GM23248 (cell line): Measurements from ENCODE around the gene WIPF2. TPM values are rescaled to one million over a fixed set of nuclear protein-coding genes. Genes with fewer than 3 reads are reported as not detected.

Experiments
- DNase-seq: peaks from one replicate; pipeline ENCODE4 v3.0.0-alpha.2; 2015
- H2AFZ ChIP-seq: fragments of 200-600 bp; sonication (generic); 2 replicates; pipeline ENCODE4 v1.6.1; 2016; ENCODE audit warnings: antibody characterized with exemption
- H3F3A ChIP-seq: fragments of 200-600 bp; sonication (generic); 2 replicates; pipeline ENCODE4 v1.6.1; 2016; ENCODE audit warnings: mild to moderate bottlenecking, antibody characterized with exemption, mixed run types; ENCODE audit not compliant: insufficient read depth
- H3K27ac ChIP-seq: fragments of 200-600 bp; sonication (generic); 2 replicates; pipeline ENCODE4 v1.5.1; 2016; ENCODE audit warnings: mild to moderate bottlenecking
- H3K27me3 ChIP-seq: fragments of 200-600 bp; sonication (generic); replicated peaks from 2 replicates; pipeline ENCODE4 v1.6.1; 2016; ENCODE audit warnings: mild to moderate bottlenecking; ENCODE audit not compliant: insufficient read depth
- H3K36me3 ChIP-seq: fragments of 200-600 bp; sonication (generic); 2 replicates; pipeline ENCODE4 v1.6.1; 2016; ENCODE audit warnings: low read depth, mild to moderate bottlenecking
- H3K4me1 ChIP-seq: fragments of 200-600 bp; sonication (generic); 2 replicates; pipeline ENCODE4 v1.6.1; 2016; ENCODE audit warnings: mild to moderate bottlenecking; ENCODE audit not compliant: insufficient read depth
- H3K4me2 ChIP-seq: fragments of 200-600 bp; sonication (generic); one replicate; pipeline ENCODE4 v1.6.1; 2016; ENCODE audit warnings: mild to moderate bottlenecking; ENCODE audit not compliant: unreplicated experiment
- H3K4me3 ChIP-seq: fragments of 200-600 bp; sonication (generic); 2 replicates; pipeline ENCODE4 v1.5.1; 2016; ENCODE audit warnings: mild to moderate bottlenecking
- H3K79me2 ChIP-seq: fragments of 200-600 bp; sonication (generic); 2 replicates; pipeline ENCODE4 v1.6.1; 2016; ENCODE audit warnings: mild to moderate bottlenecking; ENCODE audit not compliant: insufficient read depth
- H3K9ac ChIP-seq: fragments of 200-600 bp; sonication (generic); 2 replicates; pipeline ENCODE4 v1.6.1; 2016; ENCODE audit warnings: mild to moderate bottlenecking
- H3K9me2 ChIP-seq: fragments of 200-600 bp; sonication (generic); 2 replicates; pipeline ENCODE4 v1.6.1; 2016; ENCODE audit warnings: mixed run types, mild to moderate bottlenecking, moderate library complexity; ENCODE audit not compliant: insufficient read depth
- H3K9me3 ChIP-seq: fragments of 200-600 bp; sonication (generic); one replicate; pipeline ENCODE4 v1.6.1; 2017; ENCODE audit warnings: low read depth
- H4K20me1 ChIP-seq: fragments of 200-600 bp; sonication (generic); 2 replicates; pipeline ENCODE4 v1.6.0; 2016; ENCODE audit not compliant: insufficient read depth
- EZH2 ChIP-seq: fragments of 200-600 bp; sonication (generic); IDR thresholded peaks from 2 replicates; pipeline ENCODE4 v1.6.1; 2018; ENCODE audit warnings: antibody characterized with exemption, mild to moderate bottlenecking; ENCODE audit not compliant: insufficient read depth, poor library complexity, severe bottlenecking
- EZH2phosphoT487 ChIP-seq: fragments of 200-600 bp; sonication (generic); IDR thresholded peaks from 2 replicates; pipeline ENCODE4 v1.6.1; 2018; ENCODE audit warnings: antibody characterized with exemption, moderate library complexity, mild to moderate bottlenecking, low read depth; ENCODE audit not compliant: insufficient read depth
- WGBS, 2 experiments: methylation state at CpG; one replicate each; pipeline ENCODE4 v1.1.6; 2015 to 2017; ENCODE audit warnings: low lambda C conversion rate in 2 of 2, low coverage in 1 of 2; ENCODE audit errors: missing lambda C conversion rate in 2 of 2; 5-methylcytosine and 5-hydroxymethylcytosine counted together
- in situ Hi-C: fragments of 300-500 bp; cut with MboI; formaldehyde crosslinking; loops from 2 replicates; pipeline ENCODE4 v1.15.0; 2020
- polyA plus RNA-seq: library from polyadenylated mRNA; unstranded; fragments of >200 nt; fragmentation: Nextera tagmentation; extraction: Ambion mirVana; gene quantifications from 2 replicates; pipeline ENCODE4 v1.2.1, GENCODE V29; 2016
- total RNA-seq: library from RNA; depleted of rRNA; stranded (reverse); fragments of >200 nt; shearing (Covaris generic); gene quantifications from 2 replicates; pipeline ENCODE4 v1.2.3, GENCODE V29; 2014

The WIPF2 gene
- total and polyA plus RNA-seq, 2 experiments from 2014 or later: 5.9 to 20.5 TPM

- in situ Hi-C loops: no loop called here
- Histone ChIP-seq H3F3A (peaks cover 37% of the 10 kb centered on the region), H3K79me2 (peaks cover 14% of the 10 kb centered on the region; the same call in 1 of the 2 replicates), H3K9me3 (no peaks in the 10 kb centered on the region), H2AFZ (peak within 1 kb of the TSS; percentile 68), H3K27ac (peak within 1 kb of the TSS; percentile 58), H3K9ac (peak within 1 kb of the TSS; percentile 85), H3K9me2 (no peaks in the 10 kb centered on the region), H3K36me3 (no peaks in the 10 kb centered on the region), H3K4me1 (peaks cover 28% of the 10 kb centered on the region), H3K4me3 (peak within 1 kb of the TSS; percentile 83), H4K20me1 (no peaks in the 10 kb centered on the region), H3K27me3 (no peaks in the 10 kb centered on the region), H3K4me2 (peak within 1 kb of the TSS; percentile 94)
- WGBS, 2 experiments: 0 to 2% methylated on average over 45 to 47 of the region's 47 CpGs
- TF ChIP-seq EZH2phosphoT487 (no peak), EZH2 (no peak)
- peak; percentile 99 for DNase-seq
These were observed 68.6 kb downstream of the WIPF2 start, which contains the start of gene CDC6 for GRCh38 chr17:40287494-40288369. CDC6 (plus strand) TSS chr17:40287879; CDS start chr17:40289421, 1,542 bp downstream.

DNA sequence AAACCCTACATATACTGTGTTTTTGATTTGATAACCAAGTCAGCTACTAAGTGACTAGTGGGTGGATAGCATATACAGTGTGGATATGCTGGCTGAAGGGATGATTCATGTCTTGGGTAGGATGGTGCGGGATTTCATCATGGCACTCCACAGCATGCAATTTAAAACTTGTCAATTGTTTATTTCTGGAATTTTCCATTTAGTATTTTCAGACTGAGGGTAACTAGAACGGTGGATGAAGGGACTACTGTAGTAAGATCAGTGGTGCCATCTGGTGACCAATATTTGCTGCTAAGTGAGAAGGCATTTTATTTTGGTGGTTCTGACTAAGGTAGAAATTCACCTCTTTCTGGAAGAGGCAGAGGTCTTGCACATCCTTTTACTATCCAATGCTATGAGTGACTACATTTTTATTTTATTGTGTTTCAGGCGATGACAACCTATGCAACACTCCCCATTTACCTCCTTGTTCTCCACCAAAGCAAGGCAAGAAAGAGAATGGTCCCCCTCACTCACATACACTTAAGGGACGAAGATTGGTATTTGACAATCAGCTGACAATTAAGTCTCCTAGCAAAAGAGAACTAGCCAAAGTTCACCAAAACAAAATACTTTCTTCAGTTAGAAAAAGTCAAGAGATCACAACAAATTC, 71.7 kb downstream of the WIPF2 start:
- Histone ChIP-seq H3K4me1 (peaks cover 7% of the 10 kb centered on the region), H2AFZ (no peak overlapping the region), H3K79me2 (peaks cover 14% of the 10 kb centered on the region; the same call in 1 of the 2 replicates), H3K9me2 (no peaks in the 10 kb centered on the region), H3K4me2 (peak overlapping the region; percentile 31), H3F3A (peaks cover 10% of the 10 kb centered on the region), H3K9me3 (no peaks in the 10 kb centered on the region), H4K20me1 (no peaks in the 10 kb centered on the region), H3K27ac (peak overlapping the region; percentile 49), H3K4me3 (no peak overlapping the region), H3K36me3 (peaks cover 11% of the 10 kb centered on the region; the same call in 1 of the 2 replicates), H3K9ac (peak overlapping the region; percentile 34), H3K27me3 (no peaks in the 10 kb centered on the region)
- WGBS, 2 experiments: 44 to 45% methylated on average over 4 of the region's 4 CpGs
- in situ Hi-C loops: loop anchor here (5.0 kb wide), 1 partner anchor 93 kb away; no protein-coding TSS in a partner anchor
- peak; percentile 96 for DNase-seq
- no peak for TF ChIP-seq EZH2phosphoT487
- TF ChIP-seq EZH2: no peak

DNA sequence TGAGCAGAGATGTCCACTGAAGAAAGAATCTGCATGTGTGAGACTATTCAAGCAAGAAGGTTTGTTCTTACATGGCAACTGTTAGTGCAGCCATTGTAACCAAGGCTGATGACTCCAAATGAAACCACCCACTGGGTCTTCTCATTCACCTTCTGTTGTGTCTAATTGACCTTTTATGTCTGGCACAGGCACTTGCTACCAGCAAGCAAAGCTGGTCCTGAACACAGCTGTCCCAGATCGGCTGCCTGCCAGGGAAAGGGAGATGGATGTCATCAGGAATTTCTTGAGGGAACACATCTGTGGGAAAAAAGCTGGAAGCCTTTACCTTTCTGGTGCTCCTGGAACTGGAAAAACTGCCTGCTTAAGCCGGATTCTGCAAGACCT, 72.2 kb downstream of the WIPF2 start:
- Histone ChIP-seq H3K4me2 (no peak overlapping the region), H3F3A (peaks cover 9% of the 10 kb centered on the region), H3K9me2 (no peaks in the 10 kb centered on the region), H3K27ac (0 out of 2 replicates have a peak overlapping the region, but pooled peaks have one; percentile 8), H3K27me3 (no peaks in the 10 kb centered on the region), H3K9ac (no peak overlapping the region), H3K4me1 (peaks cover 7% of the 10 kb centered on the region), H2AFZ (no peak overlapping the region), H4K20me1 (no peaks in the 10 kb centered on the region), H3K4me3 (no peak overlapping the region), H3K79me2 (peaks cover 14% of the 10 kb centered on the region; the same call in 1 of the 2 replicates), H3K9me3 (no peaks in the 10 kb centered on the region), H3K36me3 (peaks cover 11% of the 10 kb centered on the region; the same call in 1 of the 2 replicates)
- WGBS, 2 experiments: 73 to 82% methylated on average over 2 of the region's 2 CpGs
- DNase-seq: no peak
- TF ChIP-seq EZH2 (no peak), EZH2phosphoT487 (no peak)
- in situ Hi-C loops: loop anchor here (5.0 kb wide), 1 partner anchor 94 kb away; no protein-coding TSS in a partner anchor

DNA sequence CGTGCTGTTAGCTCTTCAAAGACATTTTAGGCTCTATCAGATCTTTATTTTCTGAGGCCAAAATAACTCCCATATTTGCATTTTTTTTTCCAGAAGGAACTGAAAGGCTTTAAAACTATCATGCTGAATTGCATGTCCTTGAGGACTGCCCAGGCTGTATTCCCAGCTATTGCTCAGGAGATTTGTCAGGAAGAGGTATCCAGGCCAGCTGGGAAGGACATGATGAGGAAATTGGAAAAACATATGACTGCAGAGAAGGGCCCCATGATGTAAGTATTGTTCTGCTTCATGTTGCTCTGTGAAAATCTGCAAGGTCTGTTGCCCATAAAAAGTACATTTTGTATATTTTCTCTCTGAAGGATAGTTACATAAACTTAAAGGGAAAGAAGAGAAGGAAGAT, 74.3 kb downstream of the WIPF2 start:
- Histone ChIP-seq H3K4me3 (no peak overlapping the region), H3K9me2 (no peaks in the 10 kb centered on the region), H3K27ac (no peak overlapping the region), H4K20me1 (no peaks in the 10 kb centered on the region), H3K9ac (no peak overlapping the region), H3K36me3 (peaks cover 11% of the 10 kb centered on the region; the same call in 1 of the 2 replicates), H3F3A (peaks cover 13% of the 10 kb centered on the region), H3K79me2 (peaks cover 14% of the 10 kb centered on the region; the same call in 1 of the 2 replicates), H3K27me3 (no peaks in the 10 kb centered on the region), H3K9me3 (no peaks in the 10 kb centered on the region), H2AFZ (no peak overlapping the region), H3K4me1 (peaks cover 10% of the 10 kb centered on the region), H3K4me2 (no peak overlapping the region)
- in situ Hi-C loops: loop anchor here (5.0 kb wide), 1 partner anchor 96 kb away; no protein-coding TSS in a partner anchor
- TF ChIP-seq EZH2 (no peak), EZH2phosphoT487 (no peak)
- no peak for DNase-seq
- WGBS, 2 experiments: 96 to 100% methylated on average over 1 of the region's 1 CpG
